H1 (cell line): ENCODE data around the gene PFDN4. TPM values are rescaled to one million over a fixed set of nuclear protein-coding genes. Genes with fewer than 3 reads are reported as not detected.

Source experiments
- EZH2 ChIP-seq: fragments of 200-600 bp; sonication (generic); IDR thresholded peaks from 2 replicates; pipeline ENCODE4 v1.7.1; 2012; ENCODE audit warnings: low read depth, mild to moderate bottlenecking, moderate library complexity, low read length, inconsistent platforms; ENCODE audit not compliant: severe bottlenecking
- GABPA ChIP-seq: IDR thresholded peaks from 2 replicates; pipeline ENCODE4 v1.6.1; 2011; ENCODE audit warnings: mild to moderate bottlenecking, low read length, moderate library complexity, borderline replicate concordance; ENCODE audit not compliant: insufficient read depth
- KDM4A ChIP-seq: IDR thresholded peaks from one replicate; pipeline ENCODE4 v1.7.1; 2012; ENCODE audit warnings: low read depth, mild to moderate bottlenecking, moderate library complexity, low read length, inconsistent platforms; ENCODE audit not compliant: severe bottlenecking
- TAF1 ChIP-seq: IDR thresholded peaks from 2 replicates; pipeline ENCODE4 v1.6.1; 2011; ENCODE audit warnings: mild to moderate bottlenecking, low read depth, low read length
- polyA plus RNA-seq, 7 experiments: library from polyadenylated mRNA; depleted of rRNA in 3 of 7; stranded (reverse) in 5 of 7; unstranded in 2 of 7; fragments of >200 nt in 5 of 7; fragments of 200-250 nt in 2 of 7; gene quantifications; 1 replicate in 5 of 7; 2 replicates in 1 of 7; 4 replicates in 1 of 7; pipeline versions ENCODE4 v1.2.1 to v1.2.3, GENCODE V29; 2011 to 2013; ENCODE audit warnings: missing spikeins in 2 of 7, mixed read lengths in 2 of 7
- total RNA-seq: library from RNA; stranded (reverse); fragmentation: NEBNext Ultra II Directional; extraction: Animal tissue kit (Norgen Biotek cat#: 25700); gene quantifications from 2 replicates; pipeline ENCODE4 v1.2.1, GENCODE V29; 2021

The PFDN4 gene
- total and polyA plus RNA-seq, 2 of the 8 experiments (the other 6 are each of a cell fraction or from before 2014, with no cell fraction given), result 41.9 to 96.8 TPM

DNA sequence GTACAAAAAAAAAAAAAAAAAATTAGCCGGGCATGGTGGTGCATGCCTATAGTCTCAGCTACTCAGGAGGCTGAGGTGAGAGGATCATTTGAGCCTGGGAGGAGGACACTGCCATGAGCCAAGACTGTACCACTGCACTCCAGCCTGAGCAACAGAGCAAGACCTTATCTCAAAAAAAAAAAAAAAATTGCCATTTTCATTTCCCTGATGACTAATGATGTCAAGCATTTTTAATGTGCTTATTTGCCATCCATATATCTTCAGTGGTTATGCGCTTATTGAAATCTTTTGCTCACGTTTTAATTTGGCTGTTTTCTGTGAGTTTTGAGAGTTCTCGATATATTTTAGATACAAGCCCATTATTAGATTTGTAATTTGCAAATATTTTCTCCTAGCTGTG is 46.7 kb downstream of the PFDN4 start (continued):
- TF ChIP-seq EZH2 (no peak), TAF1 (no peak), GABPA (no peak), KDM4A (no peak)
